ENCODE data around the gene CUBN.

Gene CUBN

GRCh38 chr10:16989826-16990293 is 139.8 kb downstream of the CUBN start:
- FAIRE-seq (peak; percentile 62), DNase-seq (ENCODE audit: insufficient read length, low spot score) (no peak)
- TF ChIP-seq POLR2A (IDR thresholded peaks at IDR 0.05; ENCODE audit: low read depth, low read length): no peak

GRCh38 chr10:16988900-16989299 is 140.7 kb downstream of the CUBN start:
- FAIRE-seq: no peak
- no peak for TF ChIP-seq POLR2A (IDR thresholded peaks at IDR 0.05; ENCODE audit: low read depth, low read length)
- DNase-seq (ENCODE audit: insufficient read length, low spot score): no peak

- TF ChIP-seq POLR2A (IDR thresholded peaks at IDR 0.05; ENCODE audit: low read depth, low read length): no peak
- DNase-seq (ENCODE audit: insufficient read length, low spot score): no peak
- FAIRE-seq: no peak
Observed at GRCh38 chr10:16987976-16988610, 141.5 kb downstream of the CUBN start.

- FAIRE-seq: peak; percentile 11
- no peak for DNase-seq (ENCODE audit: insufficient read length, low spot score)
- no peak for TF ChIP-seq POLR2A (IDR thresholded peaks at IDR 0.05; ENCODE audit: low read depth, low read length)
Observed at GRCh38 chr10:16987206-16987621, 142.4 kb downstream of the CUBN start.

- TF ChIP-seq POLR2A (IDR thresholded peaks at IDR 0.05; ENCODE audit: low read depth, low read length): no peak
- FAIRE-seq (peak; percentile 79), DNase-seq (ENCODE audit: insufficient read length, low spot score) (peak; percentile 38)
Observed at GRCh38 chr10:16986406-16987205, 143.0 kb downstream of the CUBN start.

- DNase-seq (ENCODE audit: insufficient read length, low spot score) (no peak), FAIRE-seq (no peak)
- no peak for TF ChIP-seq POLR2A (IDR thresholded peaks at IDR 0.05; ENCODE audit: low read depth, low read length)
Observed at GRCh38 chr10:16986082-16986405, 143.6 kb downstream of the CUBN start.

- TF ChIP-seq POLR2A (IDR thresholded peaks at IDR 0.05; ENCODE audit: low read depth, low read length): no peak
- no peak for FAIRE-seq
- no peak for DNase-seq (ENCODE audit: insufficient read length, low spot score)
Observed at GRCh38 chr10:16984242-16984641, 145.4 kb downstream of the CUBN start.

GRCh38 chr10:16976803-16977202 is 152.8 kb downstream of the CUBN start:
- no peak for TF ChIP-seq POLR2A (IDR thresholded peaks at IDR 0.05; ENCODE audit: low read depth, low read length)
- no peak for FAIRE-seq
- no peak for DNase-seq (ENCODE audit: insufficient read length, low spot score)

- no peak for FAIRE-seq
- TF ChIP-seq POLR2A (IDR thresholded peaks at IDR 0.05; ENCODE audit: low read depth, low read length): no peak
- DNase-seq (ENCODE audit: insufficient read length, low spot score): no peak
Observed at GRCh38 chr10:16975188-16975587, 154.4 kb downstream of the CUBN start.

GRCh38 chr10:16968416-16969041 is 161.1 kb downstream of the CUBN start:
- DNase-seq (ENCODE audit: insufficient read length, low spot score) (peak; percentile 50), FAIRE-seq (peak; percentile 65)
- no peak for TF ChIP-seq POLR2A (IDR thresholded peaks at IDR 0.05; ENCODE audit: low read depth, low read length)

- TF ChIP-seq POLR2A (IDR thresholded peaks at IDR 0.05; ENCODE audit: low read depth, low read length): no peak
- FAIRE-seq: no peak
- DNase-seq (ENCODE audit: insufficient read length, low spot score): no peak
Observed at GRCh38 chr10:16967866-16968415, 161.7 kb downstream of the CUBN start.

GRCh38 chr10:16966991-16967865 is 162.4 kb downstream of the CUBN start:
- no peak for DNase-seq (ENCODE audit: insufficient read length, low spot score)
- FAIRE-seq: no peak
- no peak for TF ChIP-seq POLR2A (IDR thresholded peaks at IDR 0.05; ENCODE audit: low read depth, low read length)

- DNase-seq (ENCODE audit: insufficient read length, low spot score) (peak; percentile 65), FAIRE-seq (peak; percentile 97)
- no peak for TF ChIP-seq POLR2A (IDR thresholded peaks at IDR 0.05; ENCODE audit: low read depth, low read length)
Observed at GRCh38 chr10:16965740-16966447, 163.7 kb downstream of the CUBN start.

All from H54 (cell line).